Fibroblast of the aortic adventitia (primary cell): Measurements from ENCODE around the gene LZTS2. TPM values are rescaled to one million over a fixed set of nuclear protein-coding genes. Genes with fewer than 3 reads are reported as not detected.

Experiments used
- DNase-seq: peaks from one replicate; pipeline ENCODE4 v3.0.0-alpha.2; 2010; ENCODE audit warnings: low read depth
- H3K4me3 ChIP-seq: 2 replicates; pipeline ENCODE4 v1.5.1; 2011; ENCODE audit warnings: low read depth, mild to moderate bottlenecking, control low read depth, low read length, moderate library complexity
- CTCF ChIP-seq: IDR thresholded peaks from 2 replicates; pipeline ENCODE4 v1.5.1; 2011; ENCODE audit warnings: mild to moderate bottlenecking, low read length, control low read depth, inconsistent platforms; ENCODE audit not compliant: insufficient read depth
- total RNA-seq: library from RNA; depleted of rRNA; stranded (reverse); fragments of >200 nt; gene quantifications from 2 replicates; pipeline ENCODE4 v1.2.3, GENCODE V29; 2012; ENCODE audit warnings: low replicate concordance

LZTS2 gene
- total RNA-seq, 1 donor = 91.7 TPM

GRCh38 chr10:100987685-100988049 is 11.9 kb upstream of the LZTS2 start:
- no peak for TF ChIP-seq CTCF
- no peak for DNase-seq
- peak overlapping the region; percentile 96 for H3K4me3 ChIP-seq

GRCh38 chr10:100988166-100988565 is 11.4 kb upstream of the LZTS2 start:
- TF ChIP-seq CTCF = no peak
- no peak for DNase-seq
- H3K4me3 ChIP-seq = peak overlapping the region; percentile 96

GRCh38 chr10:100989088-100989487 is 10.5 kb upstream of the LZTS2 start:
- H3K4me3 ChIP-seq = no peak overlapping the region
- no peak for TF ChIP-seq CTCF
- DNase-seq = no peak

GRCh38 chr10:100993986-100994708 is 5.5 kb upstream of the LZTS2 start:
- no peak overlapping the region for H3K4me3 ChIP-seq
- TF ChIP-seq CTCF = peak; percentile 80

GRCh38 chr10:100995181-100995580 is 4.4 kb upstream of the LZTS2 start:
- no peak overlapping the region for H3K4me3 ChIP-seq
- TF ChIP-seq CTCF = no peak
- no peak for DNase-seq

More at GRCh38 chr10:100993986-100994708, 5.5 kb upstream of the LZTS2 start:
- peak; percentile 61 for DNase-seq

GRCh38 chr10:100996678-100997359 is 2.8 kb upstream of the LZTS2 start:
- TF ChIP-seq CTCF = no peak
- DNase-seq = no peak
- peak overlapping the region; percentile 86 for H3K4me3 ChIP-seq
